ENCODE measurements around the gene RYR2.

The RYR2 gene

GRCh38 chr1:237405912-237406311 is 363.9 kb downstream of the RYR2 start:
- no peaks in the 10 kb centered on the region for H3K9me2 ChIP-seq (ENCODE audit: low read depth, low read length)
- no peaks in the 10 kb centered on the region for H3F3A ChIP-seq (ENCODE audit: insufficient read depth, low read length)
- no peak overlapping the region for H3K4me2 ChIP-seq (ENCODE audit: low read length)
- no peak overlapping the region for H3K9ac ChIP-seq (ENCODE audit: low read length)
- H4K20me1 ChIP-seq (ENCODE audit: insufficient read depth, low read length), result no peaks in the 10 kb centered on the region
- no peak for TF ChIP-seq CTCF (IDR thresholded peaks at IDR 0.05; ENCODE audit: low read length)
- TF ChIP-seq EZH2 (IDR thresholded peaks at IDR 0.05; ENCODE audit: borderline replicate concordance, low read length), result no peak
- no peaks in the 10 kb centered on the region for H3K36me3 ChIP-seq (ENCODE audit: insufficient read depth, low read length)
- no peak overlapping the region for H3K4me3 ChIP-seq (ENCODE audit: low read depth, low read length, poor library complexity, severe bottlenecking)
- no peaks in the 10 kb centered on the region for H3K9me3 ChIP-seq (ENCODE audit: low read length)
- no peak overlapping the region for H2AFZ ChIP-seq (ENCODE audit: low read length)
- no peak overlapping the region for H3K27ac ChIP-seq (ENCODE audit: low read depth, low read length, poor library complexity, severe bottlenecking)
- no peaks in the 10 kb centered on the region for H3K79me2 ChIP-seq (ENCODE audit: insufficient read depth, low read length)
- no peaks in the 10 kb centered on the region for H3K4me1 ChIP-seq (ENCODE audit: insufficient read depth, low read length, severe bottlenecking)
- H3K27me3 ChIP-seq (ENCODE audit: insufficient read depth, low read length), result no peaks in the 10 kb centered on the region

- no peak overlapping the region for H3K27ac ChIP-seq (ENCODE audit: low read depth, low read length, poor library complexity, severe bottlenecking)
- no peak overlapping the region for H3K4me2 ChIP-seq (ENCODE audit: low read length)
- no peaks in the 10 kb centered on the region for H3K79me2 ChIP-seq (ENCODE audit: insufficient read depth, low read length)
- no peak for TF ChIP-seq EZH2 (IDR thresholded peaks at IDR 0.05; ENCODE audit: borderline replicate concordance, low read length)
- TF ChIP-seq CTCF (IDR thresholded peaks at IDR 0.05; ENCODE audit: low read length), result no peak
- H3K4me3 ChIP-seq (ENCODE audit: low read depth, low read length, poor library complexity, severe bottlenecking), result no peak overlapping the region
- no peaks in the 10 kb centered on the region for H3F3A ChIP-seq (ENCODE audit: insufficient read depth, low read length)
- H3K9me3 ChIP-seq (ENCODE audit: low read length), result no peaks in the 10 kb centered on the region
- H3K36me3 ChIP-seq (ENCODE audit: insufficient read depth, low read length), result no peaks in the 10 kb centered on the region
- H3K9me2 ChIP-seq (ENCODE audit: low read depth, low read length), result no peaks in the 10 kb centered on the region
- H3K9ac ChIP-seq (ENCODE audit: low read length), result no peak overlapping the region
- no peaks in the 10 kb centered on the region for H3K4me1 ChIP-seq (ENCODE audit: insufficient read depth, low read length, severe bottlenecking)
- H2AFZ ChIP-seq (ENCODE audit: low read length), result no peak overlapping the region
- no peaks in the 10 kb centered on the region for H3K27me3 ChIP-seq (ENCODE audit: insufficient read depth, low read length)
- no peaks in the 10 kb centered on the region for H4K20me1 ChIP-seq (ENCODE audit: insufficient read depth, low read length)
These were observed 369.6 kb downstream of the RYR2 start for GRCh38 chr1:237411621-237412020.

GRCh38 chr1:237416924-237417655 is 375.1 kb downstream of the RYR2 start:
- H4K20me1 ChIP-seq (ENCODE audit: insufficient read depth, low read length), result no peaks in the 10 kb centered on the region
- no peak overlapping the region for H3K4me3 ChIP-seq (ENCODE audit: low read depth, low read length, poor library complexity, severe bottlenecking)
- H3K9ac ChIP-seq (ENCODE audit: low read length), result no peak overlapping the region
- no peak for TF ChIP-seq EZH2 (IDR thresholded peaks at IDR 0.05; ENCODE audit: borderline replicate concordance, low read length)
- no peak for TF ChIP-seq CTCF (IDR thresholded peaks at IDR 0.05; ENCODE audit: low read length)
- H3F3A ChIP-seq (ENCODE audit: insufficient read depth, low read length), result no peaks in the 10 kb centered on the region
- H3K9me2 ChIP-seq (ENCODE audit: low read depth, low read length), result no peaks in the 10 kb centered on the region
- no peaks in the 10 kb centered on the region for H3K27me3 ChIP-seq (ENCODE audit: insufficient read depth, low read length)
- no peak overlapping the region for H3K27ac ChIP-seq (ENCODE audit: low read depth, low read length, poor library complexity, severe bottlenecking)
- H3K79me2 ChIP-seq (ENCODE audit: insufficient read depth, low read length), result no peaks in the 10 kb centered on the region
- no peaks in the 10 kb centered on the region for H3K9me3 ChIP-seq (ENCODE audit: low read length)
- no peaks in the 10 kb centered on the region for H3K4me1 ChIP-seq (ENCODE audit: insufficient read depth, low read length, severe bottlenecking)
- no peak overlapping the region for H3K4me2 ChIP-seq (ENCODE audit: low read length)
- H2AFZ ChIP-seq (ENCODE audit: low read length), result no peak overlapping the region
- no peaks in the 10 kb centered on the region for H3K36me3 ChIP-seq (ENCODE audit: insufficient read depth, low read length)
